Measurements from ENCODE around the gene CLHC1.

CLHC1 gene

GRCh38 chr2:55200416-55200815 lies 31.7 kb downstream of the CLHC1 start:
- no peak for TF ChIP-seq TAF1 (IDR thresholded peaks at IDR 0.05; ENCODE audit: borderline replicate concordance, insufficient read depth, low read length)
- TF ChIP-seq FOXP2 (optimal IDR thresholded peaks at IDR 0.05; ENCODE audit: borderline replicate concordance, extremely low read depth, extremely low read length, insufficient read depth): no peak
- no peak for TF ChIP-seq SIN3A (IDR thresholded peaks at IDR 0.05; ENCODE audit: borderline replicate concordance, insufficient read depth, low read length)
- TF ChIP-seq, protein P1, sequence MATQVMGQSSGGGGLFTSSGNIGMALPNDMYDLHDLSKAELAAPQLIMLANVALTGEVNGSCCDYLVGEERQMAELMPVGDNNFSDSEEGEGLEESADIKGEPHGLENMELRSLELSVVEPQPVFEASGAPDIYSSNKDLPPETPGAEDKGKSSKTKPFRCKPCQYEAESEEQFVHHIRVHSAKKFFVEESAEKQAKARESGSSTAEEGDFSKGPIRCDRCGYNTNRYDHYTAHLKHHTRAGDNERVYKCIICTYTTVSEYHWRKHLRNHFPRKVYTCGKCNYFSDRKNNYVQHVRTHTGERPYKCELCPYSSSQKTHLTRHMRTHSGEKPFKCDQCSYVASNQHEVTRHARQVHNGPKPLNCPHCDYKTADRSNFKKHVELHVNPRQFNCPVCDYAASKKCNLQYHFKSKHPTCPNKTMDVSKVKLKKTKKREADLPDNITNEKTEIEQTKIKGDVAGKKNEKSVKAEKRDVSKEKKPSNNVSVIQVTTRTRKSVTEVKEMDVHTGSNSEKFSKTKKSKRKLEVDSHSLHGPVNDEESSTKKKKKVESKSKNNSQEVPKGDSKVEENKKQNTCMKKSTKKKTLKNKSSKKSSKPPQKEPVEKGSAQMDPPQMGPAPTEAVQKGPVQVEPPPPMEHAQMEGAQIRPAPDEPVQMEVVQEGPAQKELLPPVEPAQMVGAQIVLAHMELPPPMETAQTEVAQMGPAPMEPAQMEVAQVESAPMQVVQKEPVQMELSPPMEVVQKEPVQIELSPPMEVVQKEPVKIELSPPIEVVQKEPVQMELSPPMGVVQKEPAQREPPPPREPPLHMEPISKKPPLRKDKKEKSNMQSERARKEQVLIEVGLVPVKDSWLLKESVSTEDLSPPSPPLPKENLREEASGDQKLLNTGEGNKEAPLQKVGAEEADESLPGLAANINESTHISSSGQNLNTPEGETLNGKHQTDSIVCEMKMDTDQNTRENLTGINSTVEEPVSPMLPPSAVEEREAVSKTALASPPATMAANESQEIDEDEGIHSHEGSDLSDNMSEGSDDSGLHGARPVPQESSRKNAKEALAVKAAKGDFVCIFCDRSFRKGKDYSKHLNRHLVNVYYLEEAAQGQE (IDR thresholded peaks at IDR 0.05; ENCODE audit: insufficient read depth in 1 of 2, low read depth in 2 of 2, low read length in 2 of 2): peak in 1 of 2 experiments; percentile 68; a peak in 1 of 4 replicates
- no peak for TF ChIP-seq POLR2AphosphoS5 (IDR thresholded peaks at IDR 0.05; ENCODE audit: low read depth, low read length)

DNA sequence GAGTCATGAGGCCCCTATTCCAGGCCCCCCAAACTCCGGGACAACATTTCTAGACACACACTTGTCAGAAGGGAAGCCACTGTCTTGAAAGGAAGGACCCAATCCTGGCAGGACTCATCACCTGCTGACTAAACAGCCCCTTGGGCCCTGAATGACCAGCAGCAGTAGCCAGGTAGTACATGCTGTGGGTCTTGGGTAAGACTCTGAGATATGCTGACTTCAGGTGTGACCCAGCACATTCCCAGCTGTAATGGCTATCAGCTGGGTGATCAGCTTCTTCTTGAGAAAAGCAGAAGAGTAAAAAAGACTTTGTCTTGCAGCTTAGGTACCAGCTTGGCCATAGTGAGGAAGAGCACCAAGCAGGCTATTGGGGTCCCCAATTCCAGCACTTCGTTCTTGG lies 35.6 kb downstream of the CLHC1 start:
- TF ChIP-seq FOXP2 (optimal IDR thresholded peaks at IDR 0.05; ENCODE audit: borderline replicate concordance, extremely low read depth, extremely low read length, insufficient read depth) (no peak), SIN3A (IDR thresholded peaks at IDR 0.05; ENCODE audit: borderline replicate concordance, insufficient read depth, low read length) (no peak), TAF1 (IDR thresholded peaks at IDR 0.05; ENCODE audit: borderline replicate concordance, insufficient read depth, low read length) (no peak), POLR2AphosphoS5 (IDR thresholded peaks at IDR 0.05; ENCODE audit: low read depth, low read length) (no peak)
- TF ChIP-seq, protein P1 (IDR thresholded peaks at IDR 0.05; ENCODE audit: insufficient read depth in 1 of 2, low read depth in 2 of 2, low read length in 2 of 2): no peak

DNA sequence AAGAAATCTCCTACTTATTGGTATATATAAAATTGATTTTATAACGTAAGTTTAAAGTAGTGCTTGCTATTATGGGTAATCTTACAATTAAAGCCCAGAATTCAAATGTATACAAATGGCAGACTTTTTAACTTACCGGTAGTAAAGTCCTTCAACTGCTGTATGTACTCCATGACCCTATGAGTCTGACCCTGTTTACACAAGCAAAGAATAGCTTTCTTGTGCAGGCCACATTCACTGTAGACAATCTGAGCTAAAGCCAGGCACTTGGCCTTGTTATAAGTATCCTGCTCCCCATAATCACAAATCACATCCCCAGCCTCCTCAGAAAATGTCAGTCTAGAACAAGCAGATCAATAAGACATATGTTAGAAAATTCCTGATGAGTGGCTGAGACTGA lies 51.7 kb downstream of the CLHC1 start:
- TF ChIP-seq TAF1 (IDR thresholded peaks at IDR 0.05; ENCODE audit: borderline replicate concordance, insufficient read depth, low read length) (no peak), FOXP2 (optimal IDR thresholded peaks at IDR 0.05; ENCODE audit: borderline replicate concordance, extremely low read depth, extremely low read length, insufficient read depth) (no peak), POLR2AphosphoS5 (IDR thresholded peaks at IDR 0.05; ENCODE audit: low read depth, low read length) (no peak), SIN3A (IDR thresholded peaks at IDR 0.05; ENCODE audit: borderline replicate concordance, insufficient read depth, low read length) (no peak)
- TF ChIP-seq, protein P1 (IDR thresholded peaks at IDR 0.05; ENCODE audit: insufficient read depth in 1 of 2, low read depth in 2 of 2, low read length in 2 of 2): no peak

DNA sequence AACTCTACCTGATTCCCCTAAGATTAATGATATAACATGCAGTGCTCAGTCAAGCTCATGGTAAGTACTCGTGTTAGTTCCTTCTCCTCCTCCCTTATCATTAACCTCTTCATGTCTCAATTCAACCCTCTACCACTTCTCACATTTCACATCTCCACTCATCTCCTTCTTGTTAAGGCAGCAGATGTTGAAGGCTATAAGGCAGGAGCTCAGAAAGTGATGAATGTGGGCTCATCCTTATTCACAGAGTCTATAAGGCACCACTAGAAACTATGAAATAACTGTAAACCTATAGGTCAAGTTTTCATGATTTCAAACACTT lies 56.0 kb downstream of the CLHC1 start:
- TF ChIP-seq FOXP2 (optimal IDR thresholded peaks at IDR 0.05; ENCODE audit: borderline replicate concordance, extremely low read depth, extremely low read length, insufficient read depth) (no peak), POLR2AphosphoS5 (IDR thresholded peaks at IDR 0.05; ENCODE audit: low read depth, low read length) (no peak), TAF1 (IDR thresholded peaks at IDR 0.05; ENCODE audit: borderline replicate concordance, insufficient read depth, low read length) (no peak), SIN3A (IDR thresholded peaks at IDR 0.05; ENCODE audit: borderline replicate concordance, insufficient read depth, low read length) (no peak)
- TF ChIP-seq, protein P1 (IDR thresholded peaks at IDR 0.05; ENCODE audit: insufficient read depth in 1 of 2, low read depth in 2 of 2, low read length in 2 of 2): no peak
